ENCODE results near the gene MYF6.

MYF6 gene

DNA sequence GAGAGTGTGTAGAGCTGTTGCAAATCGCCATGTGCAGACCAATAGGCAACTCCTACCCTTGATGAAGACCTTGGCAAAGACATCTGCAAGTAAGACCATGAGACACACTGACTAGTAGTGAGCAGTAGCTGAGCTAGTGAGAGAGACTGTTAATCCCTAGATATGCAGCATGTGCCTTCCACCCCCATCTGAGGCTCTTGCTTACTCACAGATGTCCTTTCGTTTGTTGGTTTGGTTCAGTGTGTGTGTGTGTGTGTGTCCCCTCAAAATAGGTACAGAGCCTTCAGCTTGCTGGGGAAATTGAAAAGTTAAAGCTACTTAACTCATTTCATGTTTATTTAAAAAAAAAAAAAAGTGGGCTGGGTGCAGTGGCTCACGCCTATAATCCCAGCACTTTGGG lies 46.8 kb downstream of the MYF6 start:
- TF ChIP-seq, protein P1, sequence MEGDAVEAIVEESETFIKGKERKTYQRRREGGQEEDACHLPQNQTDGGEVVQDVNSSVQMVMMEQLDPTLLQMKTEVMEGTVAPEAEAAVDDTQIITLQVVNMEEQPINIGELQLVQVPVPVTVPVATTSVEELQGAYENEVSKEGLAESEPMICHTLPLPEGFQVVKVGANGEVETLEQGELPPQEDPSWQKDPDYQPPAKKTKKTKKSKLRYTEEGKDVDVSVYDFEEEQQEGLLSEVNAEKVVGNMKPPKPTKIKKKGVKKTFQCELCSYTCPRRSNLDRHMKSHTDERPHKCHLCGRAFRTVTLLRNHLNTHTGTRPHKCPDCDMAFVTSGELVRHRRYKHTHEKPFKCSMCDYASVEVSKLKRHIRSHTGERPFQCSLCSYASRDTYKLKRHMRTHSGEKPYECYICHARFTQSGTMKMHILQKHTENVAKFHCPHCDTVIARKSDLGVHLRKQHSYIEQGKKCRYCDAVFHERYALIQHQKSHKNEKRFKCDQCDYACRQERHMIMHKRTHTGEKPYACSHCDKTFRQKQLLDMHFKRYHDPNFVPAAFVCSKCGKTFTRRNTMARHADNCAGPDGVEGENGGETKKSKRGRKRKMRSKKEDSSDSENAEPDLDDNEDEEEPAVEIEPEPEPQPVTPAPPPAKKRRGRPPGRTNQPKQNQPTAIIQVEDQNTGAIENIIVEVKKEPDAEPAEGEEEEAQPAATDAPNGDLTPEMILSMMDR (IDR thresholded peaks at IDR 0.05; ENCODE audit: insufficient read depth, missing control alignments) = no peak
- FAIRE-seq (no peak), DNase-seq (ENCODE audit: insufficient read length, low spot score) (no peak)

DNA sequence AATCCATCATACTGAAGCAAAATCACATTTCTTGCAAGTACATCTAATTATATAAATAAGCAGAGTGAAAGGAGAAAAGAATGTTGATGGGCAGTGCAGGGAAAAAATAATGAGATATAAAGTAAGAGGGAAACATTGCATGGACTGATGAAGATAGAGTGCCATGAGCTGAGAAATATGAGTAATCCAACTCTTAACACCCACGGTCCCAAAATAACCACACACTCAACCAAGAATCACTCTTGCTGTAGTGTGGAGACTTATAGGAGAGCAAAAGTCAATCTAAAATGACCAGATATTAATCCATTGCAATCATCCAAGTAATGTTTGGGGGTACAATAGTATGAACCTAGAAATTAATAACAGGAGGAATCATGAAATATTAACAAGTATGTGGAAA lies 49.4 kb downstream of the MYF6 start:
- FAIRE-seq (no peak), DNase-seq (ENCODE audit: insufficient read length, low spot score) (no peak)
- TF ChIP-seq, protein P1 (IDR thresholded peaks at IDR 0.05; ENCODE audit: insufficient read depth, missing control alignments) = no peak
